Measurements from ENCODE around the gene DDIT4.

The DDIT4 gene

GRCh38 chr10:72316386-72316700, 42.6 kb downstream of the DDIT4 start:
- DNase-seq (ENCODE audit: low read depth in 1 of 2, low spot score in 1 of 2) = no peak

- no peak for DNase-seq (ENCODE audit: low read depth in 1 of 2, low spot score in 1 of 2)
Observed at GRCh38 chr10:72316748-72317435, 43.2 kb downstream of the DDIT4 start.

GRCh38 chr10:72318418-72319262, 44.9 kb downstream of the DDIT4 start:
- no peak for DNase-seq (ENCODE audit: low read depth in 1 of 2, low spot score in 1 of 2)

GRCh38 chr10:72319416-72320254, 45.9 kb downstream of the DDIT4 start:
- DNase-seq (ENCODE audit: low read depth in 1 of 2, low spot score in 1 of 2) = peak; percentile 78 to 83

- DNase-seq (ENCODE audit: low read depth in 1 of 2, low spot score in 1 of 2) = peak in 1 of 2 donors; percentile 81
Observed at GRCh38 chr10:72320676-72321247, 47.0 kb downstream of the DDIT4 start.

- no peak for DNase-seq (ENCODE audit: low read depth in 1 of 2, low spot score in 1 of 2)
Observed at GRCh38 chr10:72321248-72322029, 47.7 kb downstream of the DDIT4 start.

- no peak for DNase-seq (ENCODE audit: low read depth in 1 of 2, low spot score in 1 of 2)
Observed at GRCh38 chr10:72322030-72322279, 48.2 kb downstream of the DDIT4 start.

GRCh38 chr10:72322280-72323058, 48.7 kb downstream of the DDIT4 start:
- peak in 1 of 2 donors; percentile 62 for DNase-seq (ENCODE audit: low read depth in 1 of 2, low spot score in 1 of 2)

GRCh38 chr10:72323108-72323749, 49.5 kb downstream of the DDIT4 start:
- DNase-seq (ENCODE audit: low read depth in 1 of 2, low spot score in 1 of 2) = no peak

- no peak for DNase-seq (ENCODE audit: low read depth in 1 of 2, low spot score in 1 of 2)
Observed at GRCh38 chr10:72323771-72324191, 50.1 kb downstream of the DDIT4 start.
